HG02610 (cell line): ENCODE data around the gene OSBPL2.

Source experiments
- ATAC-seq: cut with Tn5 transposase; IDR thresholded peaks from one replicate; pipeline ENCODE4 v1.9.1; 2021; ENCODE audit warnings: mild to moderate bottlenecking, moderate library complexity; ENCODE audit not compliant: unreplicated experiment

OSBPL2 gene

GRCh38 chr20:62234339-62234738 is 4.0 kb upstream of the OSBPL2 start:
- ATAC-seq = no peak

GRCh38 chr20:62235001-62235776 is 3.1 kb upstream of the OSBPL2 start:
- ATAC-seq = no peak

GRCh38 chr20:62235777-62236157 is 2.6 kb upstream of the OSBPL2 start:
- ATAC-seq = no peak

- ATAC-seq = no peak
These were observed 2.1 kb upstream of the OSBPL2 start for GRCh38 chr20:62236200-62236599.

GRCh38 chr20:62236766-62237513 is 1.4 kb upstream of the OSBPL2 start:
- no peak for ATAC-seq

- ATAC-seq = no peak
These were observed 864 bp upstream of the OSBPL2 start for GRCh38 chr20:62237514-62237800.

- peak; percentile 0 for ATAC-seq
These were observed 402 bp downstream of the OSBPL2 start for GRCh38 chr20:62238569-62239277.

GRCh38 chr20:62239278-62239879 is 1.1 kb downstream of the OSBPL2 start:
- ATAC-seq = no peak

- no peak for ATAC-seq
These were observed 1.8 kb downstream of the OSBPL2 start for GRCh38 chr20:62240020-62240685.

- ATAC-seq = no peak
These were observed 3.2 kb downstream of the OSBPL2 start for GRCh38 chr20:62241506-62241905.

- ATAC-seq = no peak
These were observed 3.9 kb downstream of the OSBPL2 start for GRCh38 chr20:62242176-62242575.

- no peak for ATAC-seq
These were observed 4.8 kb downstream of the OSBPL2 start for GRCh38 chr20:62243106-62243505.

- no peak for ATAC-seq
These were observed 5.7 kb downstream of the OSBPL2 start for GRCh38 chr20:62243906-62244515.

GRCh38 chr20:62244644-62245108 is 6.4 kb downstream of the OSBPL2 start:
- no peak for ATAC-seq

GRCh38 chr20:62245911-62246280 is 7.6 kb downstream of the OSBPL2 start:
- no peak for ATAC-seq

- no peak for ATAC-seq
These were observed 8.1 kb downstream of the OSBPL2 start for GRCh38 chr20:62246431-62246830.

- no peak for ATAC-seq
These were observed 8.7 kb downstream of the OSBPL2 start for GRCh38 chr20:62246872-62247652.

GRCh38 chr20:62248890-62249560 is 10.7 kb downstream of the OSBPL2 start:
- no peak for ATAC-seq

- ATAC-seq = no peak
These were observed 14.1 kb downstream of the OSBPL2 start for GRCh38 chr20:62252342-62252966.
